Sciatic nerve (tissue), 2 donors: ENCODE results near the gene LYSMD3. TPM values are rescaled to one million over a fixed set of nuclear protein-coding genes. Genes with fewer than 3 reads are reported as not detected.

Source experiments
- ATAC-seq: fragments of 200-7000 bp; cut with Tn5 transposase; one replicate; pipeline ENCODE4 v1.9.1; 2020; ENCODE audit warnings: mild to moderate bottlenecking, moderate library complexity
- DNase-seq: peaks from one replicate; pipeline ENCODE4 v3.0.0-alpha.2; 2020; ENCODE audit warnings: low spot score
- intact Hi-C: fragments of 100-400 bp; cut with DNase I; formaldehyde crosslinking; loops from one replicate; pipeline ENCODE4 v1.14.2; 2022
- total RNA-seq: library from RNA; stranded (reverse); fragmentation: NEBNext Ultra II Directional; extraction: Animal tissue kit (Norgen Biotek cat#: 25700); gene quantifications from one replicate; pipeline ENCODE4 v1.2.1, GENCODE V29; 2021
- donor health status: DM: no; HTN: no; CAD: no.
- donor health status: DM: no; HTN: no; CAD: no.

LYSMD3 gene
- total RNA-seq, 1 donor from 2014 or later: 23.7 TPM

DNA sequence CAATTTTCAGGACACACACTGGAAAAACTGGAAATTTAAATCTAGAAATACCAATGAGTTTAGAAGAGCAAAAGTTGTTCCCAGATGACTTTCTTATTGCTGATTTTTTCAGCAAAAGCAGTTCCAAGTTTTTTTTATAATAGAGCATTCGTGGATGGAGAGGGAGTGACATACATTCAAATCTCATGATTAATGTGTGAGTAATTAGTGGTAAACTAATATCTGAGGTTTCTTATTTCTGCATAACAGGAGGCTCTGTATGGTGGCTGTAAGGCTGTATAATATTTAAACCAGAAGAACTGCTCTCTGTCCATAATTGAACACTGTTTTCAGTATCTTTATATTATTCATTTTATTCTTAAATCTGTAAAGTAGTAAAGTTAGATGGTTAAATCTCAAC, 25.8 kb downstream of the LYSMD3 start:
- no peak for DNase-seq
- ATAC-seq: no peak
- intact Hi-C loops: no loop called here

DNA sequence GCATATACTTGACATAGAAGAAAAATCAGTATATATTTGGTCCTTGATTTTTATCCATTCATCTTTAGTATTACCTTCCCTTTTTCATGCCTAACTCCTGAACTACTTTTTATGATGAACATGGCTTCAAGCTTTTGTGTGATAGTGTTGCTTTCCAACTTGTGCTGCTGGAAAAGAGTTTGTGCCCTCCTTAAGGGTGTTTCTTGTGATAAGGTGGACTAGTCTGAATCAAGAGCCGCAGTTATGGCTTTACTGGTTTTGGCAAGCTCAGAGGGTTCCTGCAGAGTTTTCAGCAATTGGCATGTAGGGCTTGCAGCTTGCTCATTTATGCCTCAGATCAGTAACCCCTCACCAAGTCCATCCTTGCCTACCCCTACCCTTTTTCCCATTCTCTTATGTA, 34.2 kb downstream of the LYSMD3 start:
- ATAC-seq (no peak), DNase-seq (no peak)
- intact Hi-C loops: no loop called here

DNA sequence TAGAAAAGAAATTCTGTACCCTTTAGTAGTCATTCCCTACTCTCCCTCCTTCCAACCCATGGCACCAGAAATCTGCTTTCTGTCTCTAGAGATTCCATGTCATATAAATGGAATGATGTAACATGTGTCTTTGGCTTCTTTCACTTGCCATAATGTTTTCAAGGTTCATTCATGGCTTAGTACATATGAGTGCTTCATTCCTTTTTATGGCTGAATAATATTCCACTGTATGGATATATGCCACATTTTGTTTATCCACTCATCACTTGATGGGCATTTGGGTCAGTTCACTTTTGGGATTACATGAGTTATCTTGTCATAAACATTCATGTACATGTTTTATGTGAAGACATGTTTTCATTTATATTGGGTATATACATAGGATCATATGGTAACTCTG, 35.3 kb downstream of the LYSMD3 start:
- DNase-seq (no peak), ATAC-seq (no peak)
- intact Hi-C loops: no loop called here

DNA sequence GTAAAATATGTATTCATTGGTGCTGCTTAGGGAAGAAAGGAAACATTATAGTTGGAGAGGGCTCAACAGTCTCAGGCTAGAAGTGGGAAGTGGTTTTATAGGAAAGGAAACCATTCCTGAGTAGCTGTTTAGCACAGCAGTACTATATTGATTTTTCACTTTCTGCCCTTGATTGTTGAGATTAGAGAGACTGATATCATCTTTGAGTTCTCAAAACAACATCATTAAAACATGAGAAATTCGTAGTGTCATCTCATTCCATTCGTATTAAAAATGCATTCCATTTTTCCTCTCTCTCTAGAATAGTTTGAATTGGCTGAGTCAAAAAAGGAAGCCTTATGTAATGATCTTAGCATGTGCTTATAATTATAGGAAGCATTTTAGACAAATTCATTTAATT, 40.6 kb downstream of the LYSMD3 start:
- intact Hi-C loops: no loop called here
- ATAC-seq (no peak), DNase-seq (no peak)

DNA sequence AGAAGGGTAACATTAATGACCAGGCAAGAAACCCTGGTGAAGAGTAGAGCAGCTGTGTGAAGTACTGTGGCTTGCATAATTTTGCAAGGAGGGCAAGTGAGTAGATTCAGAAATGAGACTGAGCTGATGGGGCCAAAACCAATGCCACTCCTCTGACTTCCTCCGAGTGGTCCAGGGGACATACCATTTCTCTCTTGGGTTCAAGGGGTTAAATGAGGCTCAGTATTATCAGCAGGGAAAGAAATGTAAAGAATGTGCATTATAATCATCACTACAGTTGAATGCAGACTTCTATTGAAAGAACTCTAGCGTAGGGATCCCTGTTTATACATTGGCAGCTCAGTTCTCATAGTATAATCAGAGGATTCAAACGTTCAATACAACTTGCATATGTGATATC, 44.8 kb downstream of the LYSMD3 start:
- intact Hi-C loops: no loop called here
- ATAC-seq (no peak), DNase-seq (no peak)

DNA sequence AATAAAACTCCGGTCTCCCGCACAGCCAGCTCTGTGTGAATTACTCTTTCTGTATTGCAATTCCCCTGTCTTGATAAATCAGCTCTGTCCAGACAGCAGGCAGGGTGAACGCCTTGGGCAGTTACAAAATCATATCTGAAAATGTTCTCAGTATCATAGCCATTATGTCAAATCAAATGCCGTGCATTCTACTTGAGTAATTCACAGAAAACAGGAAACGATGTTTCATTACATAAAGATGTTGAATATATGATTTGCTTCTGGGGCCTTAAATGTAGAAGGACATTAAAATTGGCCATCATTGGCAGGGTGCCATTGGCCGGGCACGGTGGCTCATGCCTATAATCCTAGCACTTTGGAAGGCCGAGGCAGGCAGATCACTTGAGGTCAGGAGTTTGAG, 46.2 kb downstream of the LYSMD3 start:
- DNase-seq (no peak), ATAC-seq (no peak)
- intact Hi-C loops: no loop called here

DNA sequence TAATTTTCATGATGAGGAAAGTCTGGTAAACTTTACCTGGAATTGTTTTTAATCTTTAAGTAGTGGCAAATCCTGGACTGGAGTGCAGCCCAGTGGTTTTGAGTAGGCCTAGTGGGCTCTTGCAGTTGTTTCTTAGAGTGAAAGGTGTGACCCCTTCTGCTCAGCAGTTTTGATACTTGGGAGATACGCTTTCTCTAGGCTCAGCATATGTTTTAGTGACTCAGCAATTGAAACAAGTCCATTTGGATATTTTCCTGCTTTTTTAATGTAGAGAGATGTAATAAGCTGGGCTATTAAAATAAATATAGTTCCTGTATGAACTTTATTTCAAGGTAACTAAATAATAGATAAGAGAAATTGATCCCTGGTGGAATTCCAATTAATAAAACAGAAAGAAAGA, 48.7 kb downstream of the LYSMD3 start:
- no peak for DNase-seq
- no peak for ATAC-seq
- intact Hi-C loops: no loop called here

DNA sequence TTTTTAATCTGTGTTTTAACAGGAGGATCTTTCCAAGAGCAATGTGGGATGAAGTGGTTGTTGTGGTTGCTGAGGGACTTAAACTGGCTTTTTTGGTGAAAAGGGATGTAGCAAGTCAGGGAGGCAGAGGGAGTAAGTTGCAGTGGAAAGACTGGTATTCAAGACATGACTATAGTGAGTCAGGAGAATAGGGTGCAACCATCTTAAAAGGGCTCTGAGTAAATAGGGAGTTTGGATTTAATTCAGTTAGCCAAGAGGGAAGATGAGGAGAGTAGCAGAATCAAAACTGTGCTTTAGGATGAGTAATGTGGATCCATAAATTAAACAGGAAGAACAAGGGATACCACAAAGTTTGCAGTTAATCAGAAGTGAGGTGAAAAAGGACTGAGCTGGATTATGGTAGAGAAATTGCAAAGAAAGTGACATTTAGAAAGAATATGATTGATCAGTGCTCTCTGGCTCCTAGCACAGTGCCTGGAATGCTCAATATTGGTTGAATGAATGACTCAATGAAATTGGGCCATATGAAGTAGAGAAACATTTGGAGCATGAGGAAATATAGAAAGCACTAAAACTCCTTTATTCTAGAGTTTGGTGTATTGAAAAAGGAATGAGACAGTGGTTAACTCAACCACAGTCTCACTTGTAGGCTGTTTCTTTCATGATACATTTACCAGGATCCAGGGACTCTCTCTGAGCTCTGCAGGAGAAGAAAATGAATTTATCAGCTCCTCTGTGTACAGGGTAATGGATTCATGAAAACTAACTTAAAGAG, 49.6 kb downstream of the LYSMD3 start:
- ATAC-seq (no peak), DNase-seq (no peak)
- intact Hi-C loops: no loop called here

DNA sequence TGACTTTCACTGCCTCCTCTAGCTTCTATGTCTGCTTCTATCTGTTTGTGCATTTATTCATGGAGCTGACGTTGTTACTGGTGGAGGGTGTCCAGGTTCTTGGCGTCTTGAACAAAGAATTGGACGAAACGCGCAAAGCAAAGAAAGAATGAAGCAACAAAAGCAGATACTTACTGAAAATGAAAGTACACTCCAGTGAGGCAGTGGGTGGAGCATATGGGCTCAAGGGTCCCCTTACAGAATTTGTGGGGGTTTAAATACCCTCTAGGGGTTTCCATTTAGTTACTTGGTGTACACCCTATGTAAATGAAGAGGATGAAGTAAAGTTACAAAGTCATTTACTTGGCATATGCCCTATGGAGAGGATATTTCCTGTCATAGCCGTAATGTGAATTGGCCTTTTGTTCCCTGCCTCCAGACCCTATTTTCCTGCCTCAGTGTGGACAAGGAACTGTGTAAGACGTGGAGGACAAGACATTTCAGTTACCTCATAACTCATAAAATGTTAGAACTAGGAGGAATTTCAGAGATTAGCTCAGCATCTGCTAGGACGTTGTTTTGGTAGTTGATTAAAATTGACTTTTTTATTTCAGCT, 51.7 kb downstream of the LYSMD3 start:
- DNase-seq (no peak), ATAC-seq (no peak)
- intact Hi-C loops: no loop called here

DNA sequence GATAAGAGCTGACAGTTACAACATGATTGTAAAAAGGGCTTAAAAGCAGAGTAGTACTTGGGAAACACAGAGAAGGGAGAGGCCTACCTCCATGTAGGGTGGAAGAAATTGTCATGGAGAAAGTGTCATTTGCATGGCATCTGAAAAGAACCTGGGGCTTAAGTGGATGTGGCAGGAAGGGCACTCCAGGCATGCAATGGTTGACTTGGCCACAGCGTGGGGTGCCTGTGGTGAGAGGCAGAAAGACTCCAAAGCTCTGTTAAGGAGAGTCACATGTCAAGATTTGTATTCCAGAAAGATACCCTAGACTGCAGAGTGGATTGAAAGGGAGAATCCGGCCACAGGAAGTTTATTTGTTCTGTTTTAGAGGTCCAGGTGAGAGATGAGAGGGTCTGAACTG, 52.3 kb downstream of the LYSMD3 start:
- intact Hi-C loops: no loop called here
- ATAC-seq: no peak
- no peak for DNase-seq

DNA sequence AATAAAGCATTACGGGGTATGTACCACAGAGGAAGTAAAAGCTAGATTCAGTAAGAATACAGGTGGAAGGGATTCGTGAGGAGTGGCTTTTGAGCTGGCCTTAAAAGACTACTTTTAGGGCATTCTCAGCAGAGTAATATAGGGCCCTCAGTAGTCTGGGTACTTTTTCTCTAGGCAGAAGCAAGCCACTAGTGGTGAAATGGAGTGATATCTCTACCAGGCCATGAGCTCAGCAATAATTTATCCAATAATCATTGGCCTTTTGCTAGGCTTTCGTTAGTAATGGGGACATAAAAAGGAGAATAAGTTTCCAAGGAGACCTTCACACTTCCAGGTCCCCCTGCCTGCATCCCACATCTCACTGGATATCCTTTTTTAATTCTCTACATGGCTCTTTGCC, 53.0 kb downstream of the LYSMD3 start:
- DNase-seq: no peak
- intact Hi-C loops: no loop called here
- ATAC-seq: no peak

DNA sequence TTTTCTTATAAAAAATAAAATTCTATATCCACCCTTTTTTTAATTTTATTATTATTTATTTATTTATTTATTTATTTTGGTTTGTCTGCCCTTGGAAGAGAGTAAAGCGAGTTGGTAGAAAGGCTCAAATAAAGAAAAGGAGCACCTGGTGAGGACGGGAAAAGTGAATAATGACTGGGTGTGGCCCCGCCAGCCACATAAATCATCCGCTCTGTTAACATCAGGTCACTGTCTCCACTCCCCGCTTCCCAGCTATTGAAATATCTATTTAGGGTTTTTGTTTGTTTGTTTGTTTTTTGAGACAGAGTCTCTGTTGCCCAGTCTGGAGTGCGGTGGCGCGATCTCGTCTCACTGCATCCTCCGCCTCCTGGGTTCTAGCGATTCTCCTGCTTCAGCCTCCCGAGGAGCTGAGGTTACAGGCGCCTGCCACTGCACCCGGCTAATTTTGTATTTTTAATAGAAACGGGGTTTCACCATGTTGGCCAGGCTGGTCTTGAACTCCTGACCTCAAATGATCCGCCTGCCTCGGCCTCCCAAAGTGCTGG, 53.9 kb downstream of the LYSMD3 start:
- no peak for ATAC-seq
- DNase-seq: no peak
- intact Hi-C loops: no loop called here

DNA sequence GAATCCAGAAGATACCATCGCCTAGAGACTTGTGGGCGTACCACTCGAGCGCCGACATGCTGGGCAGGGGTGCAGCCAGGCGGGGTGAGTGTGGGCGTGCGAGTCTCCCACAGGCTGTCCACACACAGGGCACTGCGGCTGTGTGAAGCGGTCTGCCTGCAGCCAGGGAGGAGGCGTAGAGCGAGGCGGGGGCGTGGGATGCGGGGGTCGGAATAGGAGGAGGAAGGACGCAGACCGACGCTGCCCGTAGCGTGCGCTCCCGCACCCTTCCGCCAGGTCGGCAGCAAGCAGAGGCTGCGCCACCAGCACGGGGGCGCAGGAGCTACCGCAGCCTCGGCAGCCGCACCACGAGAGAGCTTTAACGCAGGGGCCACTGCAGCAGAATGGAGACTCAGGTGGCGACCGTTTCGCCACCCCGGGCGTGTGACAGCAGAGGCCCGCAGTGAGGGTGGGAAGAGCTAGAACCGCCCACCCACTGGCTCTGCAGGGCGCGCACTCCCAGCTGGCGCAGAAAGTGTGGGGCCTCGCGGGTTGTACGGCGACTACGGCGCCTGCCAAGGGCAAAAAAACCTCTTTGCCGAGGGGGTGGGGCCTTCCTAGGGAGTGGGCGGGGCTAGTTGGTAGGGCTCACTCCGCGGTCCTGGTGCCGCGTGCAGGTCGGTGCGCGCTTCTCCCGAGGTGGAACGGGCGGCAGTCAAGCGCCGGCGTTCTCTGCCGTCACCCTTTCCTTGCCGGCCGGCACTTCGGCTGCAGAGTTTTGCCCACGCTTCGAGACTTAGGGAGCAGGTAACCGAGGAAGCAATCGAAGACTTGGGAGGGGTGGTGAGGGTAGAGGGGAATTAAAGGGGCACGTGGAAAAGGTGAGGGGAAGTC, 54.9 kb downstream of the LYSMD3 start, which contains the start of the genes MBLAC2 and POLR3G:
Gene MBLAC2 (minus strand): TSS at position 537 of the 873 bp plus-strand sequence. CDS start 479 bp downstream, at position 58.
Gene POLR3G (plus strand): TSS at position 630 of the 873 bp plus-strand sequence. CDS start 10,704 bp downstream, outside the sequence.
- ATAC-seq (peak; percentile 98), DNase-seq (peak; percentile 96)
- intact Hi-C loops: no loop called here

DNA sequence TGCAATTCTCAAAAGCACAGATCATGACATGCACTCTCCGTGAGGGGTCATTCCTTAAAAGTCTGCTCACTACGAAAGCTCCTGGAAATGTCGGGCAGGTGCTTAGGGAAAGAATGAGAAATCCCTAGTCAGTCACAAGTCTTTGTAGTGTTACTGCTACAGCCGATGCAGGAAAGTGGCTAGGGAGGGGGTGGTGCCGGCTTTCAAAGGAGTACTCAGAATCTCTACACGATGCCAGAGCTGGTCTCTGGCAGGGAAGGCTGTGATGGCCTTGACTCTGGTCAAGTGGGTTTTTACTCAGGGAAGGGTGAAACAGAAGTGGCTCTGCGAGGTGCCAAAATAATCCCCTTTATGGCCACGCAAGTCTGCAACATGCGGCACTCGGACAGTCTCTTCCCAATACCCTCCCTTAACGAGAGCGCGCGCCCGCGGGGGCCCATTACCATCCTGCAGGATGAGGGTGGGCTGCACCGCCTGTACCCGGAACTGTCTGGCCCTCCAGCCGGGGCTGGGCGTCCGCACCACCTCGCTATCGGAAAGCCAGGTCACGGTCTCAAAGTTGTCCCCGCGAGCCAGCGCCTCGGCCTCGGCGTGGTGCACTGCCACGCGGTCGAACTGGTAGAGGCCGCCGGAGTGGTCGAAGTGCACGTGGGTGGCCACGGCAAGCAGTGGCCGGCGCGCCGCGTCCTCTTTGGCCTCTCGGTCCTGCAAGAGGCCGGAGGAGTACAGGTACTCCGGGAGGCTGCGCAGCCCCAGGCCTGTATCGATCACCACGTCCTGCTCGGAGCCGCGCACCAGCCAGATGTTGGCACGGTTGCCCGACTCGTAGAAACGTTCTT, 55.8 kb downstream of the LYSMD3 start:
- peak; percentile 76 for DNase-seq
- intact Hi-C loops: no loop called here
- peak; percentile 61 for ATAC-seq

DNA sequence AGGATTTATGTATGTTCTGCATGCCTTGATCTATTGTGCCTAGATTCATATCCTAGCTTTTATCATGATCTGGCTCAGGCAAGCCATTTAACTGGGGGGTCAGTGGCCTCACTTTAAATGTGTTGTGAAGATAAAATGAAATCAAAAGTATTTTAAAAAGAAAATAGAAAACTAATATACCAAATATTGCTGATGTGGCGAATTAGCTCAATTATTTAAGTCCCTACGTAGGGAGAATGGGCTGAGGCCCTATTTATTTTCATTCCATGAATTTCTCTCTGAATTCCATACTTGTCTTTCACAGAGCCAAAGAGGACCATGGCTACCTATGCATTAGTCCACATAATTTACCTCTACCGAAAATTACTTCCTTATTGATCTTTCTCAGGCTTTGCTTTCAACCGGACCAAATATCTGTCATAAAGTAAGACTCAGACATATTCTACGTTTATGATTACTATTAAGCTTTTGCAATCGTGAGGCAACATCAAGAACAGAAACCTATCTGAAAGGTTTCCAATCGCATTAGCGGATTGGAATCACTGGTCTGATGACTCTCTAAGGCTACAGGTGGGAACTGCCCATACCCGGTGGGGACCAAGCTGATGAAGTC, 56.5 kb downstream of the LYSMD3 start:
- intact Hi-C loops: no loop called here
- no peak for ATAC-seq
- DNase-seq: no peak
